ENCODE measurements around the gene RSAD2.
A peak's percentile ranks its signal among the peaks of the same experiment; 100 is the strongest.

RSAD2 gene

DNA sequence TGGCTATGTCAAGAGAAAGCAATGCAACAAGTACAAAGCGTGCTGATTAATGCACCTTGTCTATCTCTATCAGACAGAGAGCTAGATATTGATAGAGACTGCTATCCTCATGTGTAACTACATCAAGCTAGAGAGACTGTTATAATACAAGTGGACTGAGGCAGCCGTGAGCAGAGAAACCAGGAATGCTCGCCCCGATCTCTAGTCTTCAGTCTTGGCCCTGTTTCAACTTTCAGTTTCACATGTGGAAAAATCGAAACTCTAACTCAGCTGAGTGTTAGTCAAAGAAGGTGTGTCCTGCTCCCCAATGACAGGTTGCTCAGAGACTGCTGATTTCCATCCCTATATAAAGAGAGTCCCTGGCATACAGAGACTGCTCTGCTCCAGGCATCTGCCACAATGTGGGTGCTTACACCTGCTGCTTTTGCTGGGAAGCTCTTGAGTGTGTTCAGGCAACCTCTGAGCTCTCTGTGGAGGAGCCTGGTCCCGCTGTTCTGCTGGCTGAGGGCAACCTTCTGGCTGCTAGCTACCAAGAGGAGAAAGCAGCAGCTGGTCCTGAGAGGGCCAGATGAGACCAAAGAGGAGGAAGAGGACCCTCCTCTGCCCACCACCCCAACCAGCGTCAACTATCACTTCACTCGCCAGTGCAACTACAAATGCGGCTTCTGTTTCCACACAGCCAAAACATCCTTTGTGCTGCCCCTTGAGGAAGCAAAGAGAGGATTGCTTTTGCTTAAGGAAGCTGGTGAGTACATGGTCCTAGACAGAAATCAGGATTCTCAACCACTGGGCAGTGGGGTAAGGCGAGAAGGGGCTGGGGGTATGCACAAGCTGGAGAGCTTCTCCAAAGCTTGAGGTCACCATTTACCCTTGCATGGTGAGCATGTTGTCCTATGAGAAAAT lies at the start of gene RSAD2:
TSS of gene RSAD2 (plus strand) at position 376 of the 903 bp plus-strand sequence. CDS start at position 400, 24 bp downstream.
- Histone ChIP-seq H3K27ac (ENCODE audit: extremely low read depth, low read depth, low read length) (no peak within 1 kb of the TSS), H3K4me1 (ENCODE audit: control insufficient read depth, insufficient read depth, low read length) (no peaks in the 10 kb centered on the region), H3K4me3 (ENCODE audit: low read depth, low read length) (no peak within 1 kb of the TSS; the same call in 1 of the 2 replicates), H3K9me3 (ENCODE audit: control insufficient read depth, insufficient read depth, low read depth, low read length) (no peaks in the 10 kb centered on the region), H3K36me3 (ENCODE audit: control insufficient read depth in 2 of 2, insufficient read depth in 1 of 2, low read length in 2 of 2) (no peaks in the 10 kb centered on the region)
- ChIA-PET POLR2A (no interaction called here), CTCF (interaction anchor here (1.3 kb wide), 1 partner anchor 11 kb away, joined by 7 read pairs; the partner anchor contains the start of gene CMPK2)
- no peak for TF ChIP-seq ZNF221 (tag by site-specific recombination; IDR thresholded peaks at IDR 0.05; ENCODE audit: borderline replicate concordance)
- TF ChIP-seq ZNF112 (tag by site-specific recombination; IDR thresholded peaks at IDR 0.05) = no peak
- TF ChIP-seq ZNF670 (tag by site-specific recombination; IDR thresholded peaks at IDR 0.05; ENCODE audit: low read depth) = no peak
- peak; percentile 82 for TF ChIP-seq SCRT2 (tag by site-specific recombination; IDR thresholded peaks at IDR 0.05)
- TF ChIP-seq ZNF155 (tag by site-specific recombination; IDR thresholded peaks at IDR 0.05) = no peak
- TF ChIP-seq ZNF514 (tag by site-specific recombination; IDR thresholded peaks at IDR 0.05) = no peak
- TF ChIP-seq ZBTB26 (tag by site-specific recombination; optimal IDR thresholded peaks at IDR 0.05) = no peak
- no peak for TF ChIP-seq ZSCAN23 (tag by site-specific recombination; IDR thresholded peaks at IDR 0.05)
- TF ChIP-seq FEZF1 (tag by site-specific recombination; IDR thresholded peaks at IDR 0.05) = no peak
- TF ChIP-seq ZNF837 (tag by site-specific recombination; IDR thresholded peaks at IDR 0.05) = no peak
- TF ChIP-seq ZBTB17 (tag by site-specific recombination; IDR thresholded peaks at IDR 0.05) = peak; percentile 39; the same call in 1 of the 2 replicates

GRCh38 chr2:6828299-6828584 lies 49.3 kb upstream of the RSAD2 start:
- TF ChIP-seq YY2 (tag by site-specific recombination; IDR thresholded peaks at IDR 0.05) = no peak
- TF ChIP-seq KLF10 (tag by site-specific recombination; IDR thresholded peaks at IDR 0.05) = no peak
- TF ChIP-seq ZNF776 (tag by site-specific recombination; IDR thresholded peaks at IDR 0.05; ENCODE audit: borderline replicate concordance) = no peak
- no peak for TF ChIP-seq ZNF223 (tag by site-specific recombination; IDR thresholded peaks at IDR 0.05)
- no peak for TF ChIP-seq ZFP3 (tag by site-specific recombination; IDR thresholded peaks at IDR 0.05; ENCODE audit: low read depth)
- no peak for TF ChIP-seq ZNF157 (tag by site-specific recombination; IDR thresholded peaks at IDR 0.05)
- TF ChIP-seq ZNF660 (tag by site-specific recombination; IDR thresholded peaks at IDR 0.05) = no peak
- TF ChIP-seq ZNF544 (tag by site-specific recombination; IDR thresholded peaks at IDR 0.05) = no peak
- TF ChIP-seq, protein P1, sequence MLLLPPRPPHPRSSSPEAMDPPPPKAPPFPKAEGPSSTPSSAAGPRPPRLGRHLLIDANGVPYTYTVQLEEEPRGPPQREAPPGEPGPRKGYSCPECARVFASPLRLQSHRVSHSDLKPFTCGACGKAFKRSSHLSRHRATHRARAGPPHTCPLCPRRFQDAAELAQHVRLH (tag by site-specific recombination; IDR thresholded peaks at IDR 0.05) = no peak
- TF ChIP-seq ZNF521 (tag by site-specific recombination; IDR thresholded peaks at IDR 0.05) = no peak
- no peak for TF ChIP-seq ZNF768 (tag by site-specific recombination; IDR thresholded peaks at IDR 0.05)
- no peak for TF ChIP-seq WT1 (tag by site-specific recombination; IDR thresholded peaks at IDR 0.05)
- TF ChIP-seq ZNF510 (tag by site-specific recombination; IDR thresholded peaks at IDR 0.05; ENCODE audit: insufficient replicate concordance) = no peak
- no peak for TF ChIP-seq ZNF48 (tag by site-specific recombination; IDR thresholded peaks at IDR 0.05)
- TF ChIP-seq ZSCAN23 (tag by site-specific recombination; IDR thresholded peaks at IDR 0.05) = no peak
- H3K27ac ChIP-seq (ENCODE audit: extremely low read depth, low read depth, low read length) = no peak overlapping the region
- H3K9me3 ChIP-seq (ENCODE audit: control insufficient read depth, insufficient read depth, low read depth, low read length) = no peaks in the 10 kb centered on the region
- ChIA-PET POLR2A (no interaction called here), CTCF (interaction anchor here (0.6 to 0.7 kb wide), 2 partner anchors 13 to 218 kb away, joined by 3 read pairs; no protein-coding TSS in a partner anchor)
- H3K36me3 ChIP-seq (ENCODE audit: control insufficient read depth in 2 of 2, insufficient read depth in 1 of 2, low read length in 2 of 2) = no peaks in the 10 kb centered on the region
- H3K4me3 ChIP-seq (ENCODE audit: low read depth, low read length) = no peak overlapping the region
- H3K4me1 ChIP-seq (ENCODE audit: control insufficient read depth, insufficient read depth, low read length) = no peaks in the 10 kb centered on the region
